Caco-2 (cell line): ENCODE results near the gene R3HCC1L. TPM values are rescaled to one million over a fixed set of nuclear protein-coding genes. Genes with fewer than 3 reads are reported as not detected.
"Not testable (repeated sequence)": the region's sequence is repeated elsewhere in the genome, so short reads cannot be mapped to it uniquely, and the experiment has no call there.

Experiments
- BruUV-seq: library from RNA; stranded (reverse); fragments of 400-500 nt; replicated peaks from 2 replicates; lab custom pipeline; 2021; lab: Mats Ljungman, UMichigan
- CTCF ChIA-PET: fragments of 300-600 bp; sonication (Branson Sonifier 250); formaldehyde crosslinking; loops from one replicate; lab custom pipeline; 2022; ENCODE audit warnings: antibody characterized with exemption; lab: Charles Lee
- POLR2A ChIA-PET: fragments of 300-600 bp; sonication (Branson Sonifier 250); formaldehyde crosslinking; loops from one replicate; lab custom pipeline; 2022; ENCODE audit warnings: antibody characterized with exemption; lab: Charles Lee
- DNase-seq, 2 experiments: peaks; one replicate each; pipeline versions ENCODE4 v3.0.0 to v3.0.0-alpha.2; 2020 to 2022
- H3K27me3 ChIP-seq: replicated peaks from 2 replicates; pipeline ENCODE4 v1.6.0; 2011; ENCODE audit warnings: low read length; ENCODE audit not compliant: control insufficient read depth, insufficient read depth
- H3K36me3 ChIP-seq: 2 replicates; pipeline ENCODE4 v1.5.1; 2011; ENCODE audit warnings: low read length; ENCODE audit not compliant: control insufficient read depth, insufficient read depth
- H3K4me1 ChIP-seq: fragments of 250-450 bp; sonication (Bioruptor Pico); 2 replicates; pipeline ENCODE4 v1.5.1; 2020; ENCODE audit warnings: mild to moderate bottlenecking
- H3K4me3 ChIP-seq: 2 replicates; pipeline ENCODE4 v1.5.1; 2011; ENCODE audit warnings: low read depth, mild to moderate bottlenecking, control low read depth, low read length
- H3K9me3 ChIP-seq: fragments of 250-450 bp; sonication (Bioruptor Pico); 2 replicates; pipeline ENCODE4 v1.5.1; 2020; ENCODE audit warnings: mild to moderate bottlenecking, moderate library complexity
- H3K27ac Mint-ChIP-seq: one replicate; pipeline ENCODE4 v1.8.0; 2022; ENCODE audit warnings: mixed read lengths; ENCODE audit not compliant: unreplicated experiment
- H3K27me3 Mint-ChIP-seq: one replicate; pipeline ENCODE4 v1.8.0; 2022; ENCODE audit warnings: mixed read lengths; ENCODE audit not compliant: insufficient read depth, unreplicated experiment
- H3K36me3 Mint-ChIP-seq: one replicate; pipeline ENCODE4 v1.8.0; 2022; ENCODE audit warnings: mild to moderate bottlenecking, mixed read lengths; ENCODE audit not compliant: insufficient read depth, unreplicated experiment
- H3K4me1 Mint-ChIP-seq: one replicate; pipeline ENCODE4 v1.8.0; 2022; ENCODE audit warnings: low read depth, mixed read lengths; ENCODE audit not compliant: unreplicated experiment
- H3K4me3 Mint-ChIP-seq: one replicate; pipeline ENCODE4 v1.8.0; 2022; ENCODE audit warnings: mild to moderate bottlenecking, moderate library complexity, mixed read lengths; ENCODE audit not compliant: unreplicated experiment
- H3K9me3 Mint-ChIP-seq: one replicate; pipeline ENCODE4 v1.8.0; 2022; ENCODE audit warnings: mixed read lengths; ENCODE audit not compliant: unreplicated experiment
- intact Hi-C: fragments of 100-400 bp; cut with micrococcal nuclease; formaldehyde crosslinking; loops from one replicate; pipeline ENCODE4 v1.10.0; 2022; ENCODE audit not compliant: unreplicated experiment
- total RNA-seq: library from RNA; stranded (reverse); gene quantifications from 2 replicates; pipeline ENCODE4 v1.2.3, GENCODE V29; 2022
- TF ChIP-seq, protein P1 (sequence below), 2 experiments: fragments of 200-600 bp in 1 of 2; IDR thresholded peaks; 1 replicate in 1 of 2; 2 replicates in 1 of 2; pipeline versions ENCODE4 v1.5.1 to v1.8.0; 2011 to 2022; ENCODE audit warnings: antibody characterized with exemption in 1 of 2, control low read depth in 1 of 2, inconsistent platforms in 1 of 2, low read depth in 1 of 2, low read length in 1 of 2, mild to moderate bottlenecking in 1 of 2, moderate library complexity in 1 of 2; ENCODE audit not compliant: insufficient read depth in 1 of 2, severe bottlenecking in 1 of 2, unreplicated experiment in 1 of 2

The R3HCC1L gene
- total RNA-seq, 1 experiment from 2014 or later = 16.5 TPM

DNA sequence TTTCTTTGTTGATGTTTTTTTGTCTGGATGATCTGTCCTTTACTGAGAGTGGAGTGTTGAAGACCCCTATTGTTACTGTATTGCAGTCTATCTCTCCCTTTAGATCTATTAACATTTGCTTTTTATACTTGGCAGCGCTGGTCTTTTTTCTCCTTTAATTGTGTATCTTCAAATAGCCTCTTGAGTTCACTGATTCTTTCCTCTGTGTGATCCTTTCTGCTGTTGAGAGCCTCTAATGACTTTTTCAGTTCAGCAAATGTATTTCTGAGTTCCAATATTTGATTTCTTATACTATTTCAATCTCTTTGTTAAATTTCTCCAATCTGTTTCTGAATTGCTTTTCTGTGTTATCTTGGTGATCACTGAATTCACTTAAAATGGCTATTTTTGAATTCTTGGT is 15.4 kb downstream of the R3HCC1L start:
- Mint-ChIP-seq H3K9me3 (peaks cover 33% of the 10 kb centered on the region), H3K36me3 (no peaks in the 10 kb centered on the region), H3K27ac (no peak overlapping the region), H3K4me1 (no peaks in the 10 kb centered on the region), H3K4me3 (no peak overlapping the region), H3K27me3 (no peaks in the 10 kb centered on the region)
- H3K27me3 ChIP-seq = no peaks in the 10 kb centered on the region
- CTCF ChIA-PET = no interaction called here
- no peak overlapping the region for H3K4me3 ChIP-seq
- peaks cover 1% of the 10 kb centered on the region for H3K36me3 ChIP-seq
- H3K4me1 ChIP-seq = no peaks in the 10 kb centered on the region
- POLR2A ChIA-PET = no interaction called here
- no peak for DNase-seq
- BruUV-seq = no TSS peak
- intact Hi-C loops = no loop called here
- TF ChIP-seq, protein P1, sequence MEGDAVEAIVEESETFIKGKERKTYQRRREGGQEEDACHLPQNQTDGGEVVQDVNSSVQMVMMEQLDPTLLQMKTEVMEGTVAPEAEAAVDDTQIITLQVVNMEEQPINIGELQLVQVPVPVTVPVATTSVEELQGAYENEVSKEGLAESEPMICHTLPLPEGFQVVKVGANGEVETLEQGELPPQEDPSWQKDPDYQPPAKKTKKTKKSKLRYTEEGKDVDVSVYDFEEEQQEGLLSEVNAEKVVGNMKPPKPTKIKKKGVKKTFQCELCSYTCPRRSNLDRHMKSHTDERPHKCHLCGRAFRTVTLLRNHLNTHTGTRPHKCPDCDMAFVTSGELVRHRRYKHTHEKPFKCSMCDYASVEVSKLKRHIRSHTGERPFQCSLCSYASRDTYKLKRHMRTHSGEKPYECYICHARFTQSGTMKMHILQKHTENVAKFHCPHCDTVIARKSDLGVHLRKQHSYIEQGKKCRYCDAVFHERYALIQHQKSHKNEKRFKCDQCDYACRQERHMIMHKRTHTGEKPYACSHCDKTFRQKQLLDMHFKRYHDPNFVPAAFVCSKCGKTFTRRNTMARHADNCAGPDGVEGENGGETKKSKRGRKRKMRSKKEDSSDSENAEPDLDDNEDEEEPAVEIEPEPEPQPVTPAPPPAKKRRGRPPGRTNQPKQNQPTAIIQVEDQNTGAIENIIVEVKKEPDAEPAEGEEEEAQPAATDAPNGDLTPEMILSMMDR (IDR thresholded peaks at IDR 0.05; ENCODE audit: insufficient read depth in 1 of 2, low read depth in 1 of 2, low read length in 1 of 2, severe bottlenecking in 1 of 2, unreplicated experiment in 1 of 2) = no peak
- H3K9me3 ChIP-seq = peaks cover 14% of the 10 kb centered on the region; the same call in 1 of the 2 replicates

DNA sequence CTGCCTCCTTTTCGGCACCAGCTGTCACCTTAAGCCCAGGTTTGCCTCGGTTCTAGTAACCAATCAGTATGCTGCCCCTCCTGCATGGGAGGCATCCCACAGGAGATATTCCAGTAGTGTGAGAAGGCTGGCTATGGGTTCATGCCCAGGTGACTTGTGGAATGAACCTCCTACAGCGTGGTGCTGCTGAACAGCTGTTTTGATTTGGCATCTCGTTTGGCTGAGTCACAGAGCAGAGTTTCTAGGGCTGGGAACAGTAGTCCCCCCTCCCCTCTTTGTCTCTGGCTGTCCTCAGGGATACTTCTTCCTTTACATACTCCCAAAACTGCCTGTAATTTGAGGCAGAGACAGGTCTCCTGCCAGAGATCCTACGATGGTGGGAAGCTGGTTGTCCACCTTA is 16.1 kb downstream of the R3HCC1L start:
- POLR2A ChIA-PET = no interaction called here
- Mint-ChIP-seq H3K9me3 (peaks cover 33% of the 10 kb centered on the region), H3K27ac (no peak overlapping the region), H3K36me3 (no peaks in the 10 kb centered on the region), H3K27me3 (no peaks in the 10 kb centered on the region), H3K4me3 (no peak overlapping the region), H3K4me1 (no peaks in the 10 kb centered on the region)
- no peak for DNase-seq
- no peaks in the 10 kb centered on the region for H3K4me1 ChIP-seq
- intact Hi-C loops = no loop called here
- TF ChIP-seq, protein P1 (IDR thresholded peaks at IDR 0.05; ENCODE audit: insufficient read depth in 1 of 2, low read depth in 1 of 2, low read length in 1 of 2, severe bottlenecking in 1 of 2, unreplicated experiment in 1 of 2) = no peak
- peaks cover 1% of the 10 kb centered on the region for H3K36me3 ChIP-seq
- CTCF ChIA-PET = no interaction called here
- H3K4me3 ChIP-seq = no peak overlapping the region
- peaks cover 14% of the 10 kb centered on the region; the same call in 1 of the 2 replicates for H3K9me3 ChIP-seq
- no peaks in the 10 kb centered on the region for H3K27me3 ChIP-seq
- BruUV-seq = no TSS peak

DNA sequence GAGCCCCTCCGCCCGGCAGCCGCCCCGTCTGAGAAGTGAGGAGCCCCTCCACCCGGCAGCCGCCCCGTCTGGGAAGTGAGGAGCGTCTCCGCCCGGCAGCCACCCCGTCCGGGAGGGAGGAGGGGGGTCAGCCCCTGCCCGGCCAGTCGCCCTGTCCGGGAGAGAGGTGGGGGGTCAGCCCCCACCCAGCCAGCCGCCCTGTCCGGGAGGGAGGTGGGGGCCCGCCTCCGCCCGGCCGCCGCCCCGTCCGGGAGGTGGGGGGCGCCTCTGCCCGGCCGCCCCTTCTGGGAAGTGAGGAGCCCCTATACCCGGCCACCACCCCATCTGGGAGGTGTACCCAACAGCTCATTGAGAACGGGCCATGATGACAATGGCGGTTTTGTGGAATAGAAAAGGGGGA is 18.3 kb downstream of the R3HCC1L start:
- H3K27me3 Mint-ChIP-seq, H3K27me3 ChIP-seq, H3K36me3 Mint-ChIP-seq, H3K9me3 ChIP-seq, H3K4me3 ChIP-seq, H3K4me1 Mint-ChIP-seq, POLR2A ChIA-PET, H3K4me1 ChIP-seq, DNase-seq, H3K36me3 ChIP-seq, H3K27ac Mint-ChIP-seq, H3K4me3 Mint-ChIP-seq, CTCF ChIA-PET, BruUV-seq, intact Hi-C loops: not testable (repeated sequence)
- H3K9me3 Mint-ChIP-seq = peaks cover 33% of the 10 kb centered on the region

DNA sequence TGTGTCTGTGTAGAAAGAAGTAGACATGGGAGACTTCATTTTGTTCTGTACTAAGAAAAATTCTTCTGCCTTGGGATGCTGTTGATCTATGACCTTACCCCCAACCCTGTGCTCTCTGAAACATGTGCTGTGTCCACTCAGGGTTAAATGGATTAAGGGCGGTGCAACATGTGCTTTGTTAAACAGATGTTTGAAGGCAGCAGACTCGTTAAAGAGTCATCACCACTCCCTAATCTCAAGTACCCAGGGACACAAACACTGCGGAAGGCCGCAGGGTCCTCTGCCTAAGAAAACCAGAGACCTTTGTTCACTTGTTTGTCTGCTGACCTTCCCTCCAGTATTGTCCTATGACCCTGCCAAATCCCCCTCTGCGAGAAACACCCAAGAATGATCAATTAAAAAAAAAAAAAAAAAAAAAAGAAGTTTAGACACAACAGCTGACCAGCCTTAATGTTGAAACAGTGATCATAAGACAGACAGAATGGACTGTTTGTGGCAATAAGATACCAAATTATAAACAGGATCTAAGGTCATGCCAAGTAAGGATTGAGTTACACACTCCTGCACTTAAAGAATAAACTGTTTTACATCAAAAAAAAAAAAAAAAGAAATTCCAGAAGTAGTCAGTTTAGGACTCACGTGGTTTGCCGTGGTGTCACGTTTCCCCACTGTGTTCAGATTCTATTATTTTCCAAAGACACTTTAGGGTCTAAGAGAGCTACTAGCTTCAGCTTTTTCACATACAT is 18.9 kb downstream of the R3HCC1L start:
- H3K27me3 ChIP-seq, BruUV-seq, H3K36me3 Mint-ChIP-seq: not testable (repeated sequence)

More for the DNA sequence above, 18.9 kb downstream of the R3HCC1L start:
- H3K4me1 Mint-ChIP-seq, POLR2A ChIA-PET, H3K36me3 ChIP-seq, H3K27me3 Mint-ChIP-seq, H3K27ac Mint-ChIP-seq, intact Hi-C loops, H3K4me1 ChIP-seq, DNase-seq, H3K9me3 ChIP-seq, H3K4me3 Mint-ChIP-seq, H3K4me3 ChIP-seq, CTCF ChIA-PET: not testable (repeated sequence)
- peaks cover 33% of the 10 kb centered on the region for H3K9me3 Mint-ChIP-seq
